Ovary (tissue), 9 donors: Measurements from ENCODE around the gene PARD3. TPM values are rescaled to one million over a fixed set of nuclear protein-coding genes. Genes with fewer than 3 reads are reported as not detected.
"Not testable (repeated sequence)": the region's sequence is repeated elsewhere in the genome, so short reads cannot be mapped to it uniquely, and the experiment has no call there.

Experiments
- DNase-seq, 5 donors: peaks; one replicate each; pipeline ENCODE4 v3.0.0-alpha.2; 2019 to 2020
- H3K27ac ChIP-seq, 2 donors: fragments of 200-600 bp; one replicate each; pipeline versions ENCODE4 v1.5.1 to v1.8.0; 2019 to 2022
- H3K27me3 ChIP-seq: fragments of 200-600 bp; one replicate; pipeline ENCODE4 v1.8.0; 2022
- H3K36me3 ChIP-seq: fragments of 200-600 bp; sonication (generic); one replicate; pipeline ENCODE4 v1.5.1; 2019
- H3K4me1 ChIP-seq: one replicate; pipeline ENCODE4 v1.8.1; 2013; ENCODE audit warnings: mild to moderate bottlenecking, moderate library complexity; ENCODE audit not compliant: insufficient read depth
- H3K4me3 ChIP-seq: fragments of 200-600 bp; sonication (generic); one replicate; pipeline ENCODE4 v1.5.1; 2017
- H3K9me3 ChIP-seq, 2 donors: fragments of 200-600 bp in 1 of 2; sonication (generic) in 1 of 2; one replicate each; pipeline versions ENCODE4 v1.5.1 to v1.8.1; 2013 to 2019; ENCODE audit warnings: mild to moderate bottlenecking in 1 of 2, moderate library complexity in 1 of 2
- CTCF ChIP-seq, 3 donors: fragments of 450-650 bp in 2 of 3; fragments of 200-600 bp in 1 of 3; IDR thresholded peaks; one replicate each; pipeline versions ENCODE4 v1.5.1 to v1.8.0; 2016 to 2022; ENCODE audit warnings: antibody characterized with exemption in 3 of 3, mild to moderate bottlenecking in 1 of 3
- EP300 ChIP-seq: sonication (generic); formaldehyde crosslinking; IDR thresholded peaks from one replicate; pipeline ENCODE4 v1.6.1; 2017; ENCODE audit warnings: antibody characterized with exemption
- POLR2A ChIP-seq: fragments of 450-650 bp; IDR thresholded peaks from one replicate; pipeline ENCODE4 v1.6.1; 2017; ENCODE audit warnings: antibody characterized with exemption, mild to moderate bottlenecking, moderate library complexity
- WGBS, 3 donors: extraction: QIAGEN DNeasy Blood & Tissue Kit in 1 of 3; methylation state at CpG; one replicate each; pipeline versions ENCODE4 v1.1.5 to v1.1.7; 2013 to 2017; 5-methylcytosine and 5-hydroxymethylcytosine counted together
- intact Hi-C, 4 donors: fragments of 100-400 bp; cut with DNase I; formaldehyde crosslinking; loops; one replicate each; pipeline versions ENCODE4 v1.11.0 to v1.15.1; 2022 to 2023
- polyA plus RNA-seq, 2 donors: library from polyadenylated mRNA; stranded (reverse); fragments of 200-250 nt in 1 of 2; fragments of 350-450 nt in 1 of 2; fragmentation: Illumina TruSeq in 1 of 2; extraction: RNeasy Lipid Tissue Mini Kit (QIAGEN cat#74804) in 1 of 2; gene quantifications; one replicate each; pipeline ENCODE4 v1.2.3, GENCODE V29; 2013 to 2014
- total RNA-seq, 7 donors: library from RNA; depleted of rRNA in 2 of 7; stranded (reverse); fragments of >200 nt in 2 of 7; fragmentation: NEBNext Ultra II Directional in 3 of 7; extraction: Animal tissue kit (Norgen Biotek cat#: 25700) in 3 of 7; gene quantifications; one replicate each; pipeline versions ENCODE4 v1.1.0 to v1.2.4, GENCODE V29; 2016 to 2023
- donor health status: DM: no; HTN: no; CAD: no; lungs with moderate emphysema.
- donor health status: DM: no; HTN: no; CAD: no.
- donor health status: Bipolar disorder and iron deficiency.
- donor health status: DM: yes; HTN: yes; CAD: no.
- donor health status: DM: no; HTN: no; CAD: no.
- donor health status: DM: yes; HTN: yes; CAD: no.

The PARD3 gene
- total and polyA plus RNA-seq, 9 donors: 31.8 to 92.3 (median 67.1) TPM

DNA sequence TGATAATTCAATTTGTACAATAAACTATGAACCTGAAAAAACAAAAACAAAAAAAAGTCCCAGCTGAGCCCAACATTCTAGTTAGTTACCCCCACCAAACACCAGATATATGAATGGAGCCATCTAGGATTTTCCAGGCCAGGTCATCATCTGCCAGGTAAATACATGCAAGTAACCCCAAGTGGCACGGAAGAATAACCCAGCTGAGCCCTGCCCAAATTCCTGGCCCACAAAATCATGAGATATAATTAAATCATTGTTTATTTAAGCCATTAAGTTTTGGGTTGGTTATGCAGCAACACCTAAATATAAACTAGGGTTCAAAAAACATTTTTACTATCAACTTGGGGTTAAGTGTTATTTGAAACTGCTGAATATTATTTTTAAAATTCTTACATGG, 19.0 kb downstream of the PARD3 start:
- H3K9me3 ChIP-seq: no peaks in the 10 kb centered on the region
- intact Hi-C loops: no loop called here
- H3K27ac ChIP-seq: no peak overlapping the region
- 97 to 100% (median 99%) methylated on average over 1 of the region's 1 CpG for WGBS, 3 donors
- DNase-seq: no peak
- H3K4me3 ChIP-seq: no peak overlapping the region
- TF ChIP-seq POLR2A (no peak), CTCF (IDR thresholded peaks at IDR 0.05) (no peak), EP300 (no peak)
- no peaks in the 10 kb centered on the region for H3K27me3 ChIP-seq
- H3K4me1 ChIP-seq: peaks cover 14% of the 10 kb centered on the region
- H3K36me3 ChIP-seq: no peaks in the 10 kb centered on the region

DNA sequence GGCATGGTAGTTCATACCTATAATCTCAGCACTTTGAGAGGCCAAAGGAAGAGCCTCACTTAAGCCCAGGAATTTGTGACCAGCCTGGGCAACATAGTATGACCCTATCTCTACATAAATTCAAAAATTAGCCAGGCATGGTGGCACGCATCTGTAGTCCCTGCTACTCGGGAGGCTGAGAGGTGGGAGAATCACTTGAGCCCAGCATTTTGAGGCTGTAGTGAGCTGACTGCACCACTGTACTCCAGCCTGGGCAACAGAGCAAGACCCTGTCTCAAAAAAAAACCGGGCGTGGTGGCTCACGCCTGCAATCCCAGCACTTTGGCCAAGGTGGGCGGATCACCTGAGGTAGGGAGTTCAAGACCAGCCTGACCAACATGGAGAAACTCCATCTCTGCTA, 19.8 kb downstream of the PARD3 start:
- intact Hi-C loops: no loop called here
- WGBS, 3 donors: 95 to 99% (median 98%) methylated on average over 6 of the region's 6 CpGs

GRCh38 chr10:34794835-34795234, 20.3 kb downstream of the PARD3 start:
- Histone ChIP-seq H3K4me3 (no peak overlapping the region), H3K27ac (no peak overlapping the region), H3K9me3 (no peaks in the 10 kb centered on the region), H3K36me3 (no peaks in the 10 kb centered on the region), H3K27me3 (no peaks in the 10 kb centered on the region), H3K4me1 (peaks cover 16% of the 10 kb centered on the region)
- no peak for DNase-seq
- 92 to 95% (median 95%) methylated on average over 4 of the region's 4 CpGs for WGBS, 3 donors
- TF ChIP-seq EP300: no peak
- TF ChIP-seq CTCF (IDR thresholded peaks at IDR 0.05): no peak
- TF ChIP-seq POLR2A: no peak
- intact Hi-C loops: no loop called here

More for the DNA sequence above, 19.8 kb downstream of the PARD3 start:
- TF ChIP-seq POLR2A (no peak), CTCF (IDR thresholded peaks at IDR 0.05) (no peak), EP300 (no peak)
- H3K27ac ChIP-seq: no peak overlapping the region
- no peak for DNase-seq
- H3K9me3 ChIP-seq: no peaks in the 10 kb centered on the region
- H3K27me3 ChIP-seq: no peaks in the 10 kb centered on the region
- H3K4me1 ChIP-seq: peaks cover 17% of the 10 kb centered on the region
- H3K36me3 ChIP-seq: no peaks in the 10 kb centered on the region
- no peak overlapping the region for H3K4me3 ChIP-seq

DNA sequence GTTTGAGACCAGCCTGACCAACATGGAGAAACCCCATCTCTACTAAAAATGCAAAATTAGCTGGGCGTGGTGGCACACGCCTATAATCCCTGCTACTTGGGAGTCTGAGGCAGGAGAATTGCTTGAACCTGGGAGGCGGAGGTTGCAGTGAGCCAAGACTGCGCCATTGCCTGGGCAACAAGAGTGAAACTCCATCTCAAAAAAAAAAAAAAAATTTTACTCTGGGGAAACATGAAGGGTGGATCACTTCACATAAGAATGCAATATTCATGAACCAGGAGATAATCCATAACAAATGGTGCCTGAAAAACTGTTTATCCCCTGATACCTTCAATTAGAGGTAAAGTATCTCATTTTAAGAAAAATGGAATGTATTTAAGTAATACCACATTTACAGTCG, 21.5 kb downstream of the PARD3 start:
- H3K27me3 ChIP-seq, H3K36me3 ChIP-seq, H3K27ac ChIP-seq, intact Hi-C loops, H3K4me3 ChIP-seq, H3K9me3 ChIP-seq, DNase-seq: not testable (repeated sequence)
- H3K4me1 ChIP-seq: peaks cover 19% of the 10 kb centered on the region
- WGBS, 3 donors: 88 to 97% (median 91%) methylated on average over 5 of the region's 5 CpGs

- Histone ChIP-seq H3K27me3 (no peaks in the 10 kb centered on the region), H3K4me1 (peaks cover 22% of the 10 kb centered on the region), H3K4me3 (no peak overlapping the region), H3K36me3 (no peaks in the 10 kb centered on the region), H3K27ac (no peak overlapping the region), H3K9me3 (no peaks in the 10 kb centered on the region)
- TF ChIP-seq POLR2A: no peak
- no peak for TF ChIP-seq CTCF (IDR thresholded peaks at IDR 0.05)
- no peak for TF ChIP-seq EP300
- intact Hi-C loops: no loop called here
- 65 to 67% (median 67%) methylated on average over 7 of the region's 7 CpGs for WGBS, 3 donors
- DNase-seq: no peak
These were observed 22.2 kb downstream of the PARD3 start for GRCh38 chr10:34792881-34793280.
